Measurements from ENCODE around the gene ZNF655.
"Not testable (repeated sequence)": the region's sequence is repeated elsewhere in the genome, so short reads cannot be mapped to it uniquely, and the experiment has no call there.

The ZNF655 gene

DNA sequence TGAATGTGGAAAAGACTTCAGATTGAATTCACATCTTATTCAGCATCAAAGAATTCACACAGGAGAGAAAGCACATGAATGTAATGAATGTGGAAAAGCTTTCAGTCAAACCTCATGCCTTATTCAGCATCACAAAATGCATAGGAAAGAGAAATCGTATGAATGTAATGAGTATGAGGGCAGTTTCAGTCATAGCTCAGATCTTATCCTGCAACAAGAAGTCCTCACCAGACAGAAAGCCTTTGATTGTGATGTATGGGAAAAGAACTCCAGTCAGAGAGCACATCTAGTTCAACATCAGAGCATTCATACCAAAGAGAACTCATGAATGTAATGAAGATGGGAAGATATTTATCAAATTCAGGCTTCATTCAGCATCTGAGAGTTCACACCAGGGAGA lies 14.8 kb downstream of the ZNF655 start:
- no peak overlapping the region for H3K4me3 ChIP-seq (replicated peaks in 1 of 2; ENCODE audit: low read depth in 2 of 2, low read length in 2 of 2)
- TF ChIP-seq, protein P1, sequence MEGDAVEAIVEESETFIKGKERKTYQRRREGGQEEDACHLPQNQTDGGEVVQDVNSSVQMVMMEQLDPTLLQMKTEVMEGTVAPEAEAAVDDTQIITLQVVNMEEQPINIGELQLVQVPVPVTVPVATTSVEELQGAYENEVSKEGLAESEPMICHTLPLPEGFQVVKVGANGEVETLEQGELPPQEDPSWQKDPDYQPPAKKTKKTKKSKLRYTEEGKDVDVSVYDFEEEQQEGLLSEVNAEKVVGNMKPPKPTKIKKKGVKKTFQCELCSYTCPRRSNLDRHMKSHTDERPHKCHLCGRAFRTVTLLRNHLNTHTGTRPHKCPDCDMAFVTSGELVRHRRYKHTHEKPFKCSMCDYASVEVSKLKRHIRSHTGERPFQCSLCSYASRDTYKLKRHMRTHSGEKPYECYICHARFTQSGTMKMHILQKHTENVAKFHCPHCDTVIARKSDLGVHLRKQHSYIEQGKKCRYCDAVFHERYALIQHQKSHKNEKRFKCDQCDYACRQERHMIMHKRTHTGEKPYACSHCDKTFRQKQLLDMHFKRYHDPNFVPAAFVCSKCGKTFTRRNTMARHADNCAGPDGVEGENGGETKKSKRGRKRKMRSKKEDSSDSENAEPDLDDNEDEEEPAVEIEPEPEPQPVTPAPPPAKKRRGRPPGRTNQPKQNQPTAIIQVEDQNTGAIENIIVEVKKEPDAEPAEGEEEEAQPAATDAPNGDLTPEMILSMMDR (IDR thresholded peaks at IDR 0.05; ENCODE audit: low read depth, low read length) = no peak
- DNase-seq (ENCODE audit: low read depth in 2 of 2) = no peak

DNA sequence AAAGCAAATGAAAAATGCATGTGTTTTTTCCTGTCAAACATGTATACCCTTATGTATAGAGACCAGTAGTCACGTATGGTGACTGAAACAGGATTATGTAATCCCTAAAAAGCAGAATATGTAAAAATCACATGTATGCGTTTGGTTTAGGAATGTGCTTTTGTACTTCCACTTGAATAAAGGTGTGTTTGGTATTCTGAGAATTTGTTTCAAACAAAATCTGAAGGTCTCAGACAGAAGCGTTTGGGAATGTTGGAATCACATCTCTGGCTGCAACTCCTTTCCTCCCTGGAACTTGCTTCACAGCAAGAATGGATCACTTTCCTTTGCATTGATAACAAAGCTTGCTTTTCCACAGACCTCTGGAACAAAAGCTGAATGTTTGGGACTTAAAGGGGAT lies 17.8 kb downstream of the ZNF655 start:
- TF ChIP-seq, protein P1 (IDR thresholded peaks at IDR 0.05; ENCODE audit: low read depth, low read length) = no peak
- no peak overlapping the region for H3K4me3 ChIP-seq (replicated peaks in 1 of 2; ENCODE audit: low read depth in 2 of 2, low read length in 2 of 2)
- DNase-seq (ENCODE audit: low read depth in 2 of 2) = no peak

DNA sequence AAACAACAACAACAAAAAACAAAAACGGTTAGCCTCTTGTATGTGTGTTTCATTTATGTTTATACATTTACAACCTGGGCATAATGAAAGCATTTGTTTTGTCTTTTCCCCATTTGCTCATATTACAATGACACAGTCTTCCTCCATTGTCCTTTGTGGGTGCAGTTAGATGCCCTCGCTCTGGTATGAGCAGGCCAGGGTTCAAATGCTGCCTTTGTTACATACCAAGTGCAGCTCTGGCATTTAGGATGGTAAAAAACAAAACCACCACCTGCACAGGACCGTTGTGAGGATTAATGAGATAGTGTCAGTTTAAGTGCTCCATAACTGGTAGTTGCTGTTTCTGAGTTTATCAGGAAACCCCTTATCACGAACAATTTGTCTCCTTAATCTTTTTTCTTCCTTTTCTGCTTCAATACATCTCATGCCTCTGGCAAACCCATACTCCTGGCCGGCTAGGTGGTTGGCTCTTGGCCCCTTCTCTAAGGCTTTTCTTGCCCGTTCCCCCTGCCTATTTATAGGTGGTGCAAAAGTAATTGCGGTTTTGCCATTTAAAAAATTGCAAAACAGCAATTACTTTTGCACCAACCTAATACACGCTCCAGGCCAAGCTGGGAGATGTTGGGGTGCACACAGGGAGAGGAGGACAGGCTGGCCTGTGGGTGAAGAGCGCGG lies 21.0 kb downstream of the ZNF655 start:
- no peak for DNase-seq (ENCODE audit: low read depth in 2 of 2)
- TF ChIP-seq, protein P1 (IDR thresholded peaks at IDR 0.05; ENCODE audit: low read depth, low read length) = no peak
- H3K4me3 ChIP-seq (replicated peaks in 1 of 2; ENCODE audit: low read depth in 2 of 2, low read length in 2 of 2) = peak overlapping the region; percentile 53 to 58

DNA sequence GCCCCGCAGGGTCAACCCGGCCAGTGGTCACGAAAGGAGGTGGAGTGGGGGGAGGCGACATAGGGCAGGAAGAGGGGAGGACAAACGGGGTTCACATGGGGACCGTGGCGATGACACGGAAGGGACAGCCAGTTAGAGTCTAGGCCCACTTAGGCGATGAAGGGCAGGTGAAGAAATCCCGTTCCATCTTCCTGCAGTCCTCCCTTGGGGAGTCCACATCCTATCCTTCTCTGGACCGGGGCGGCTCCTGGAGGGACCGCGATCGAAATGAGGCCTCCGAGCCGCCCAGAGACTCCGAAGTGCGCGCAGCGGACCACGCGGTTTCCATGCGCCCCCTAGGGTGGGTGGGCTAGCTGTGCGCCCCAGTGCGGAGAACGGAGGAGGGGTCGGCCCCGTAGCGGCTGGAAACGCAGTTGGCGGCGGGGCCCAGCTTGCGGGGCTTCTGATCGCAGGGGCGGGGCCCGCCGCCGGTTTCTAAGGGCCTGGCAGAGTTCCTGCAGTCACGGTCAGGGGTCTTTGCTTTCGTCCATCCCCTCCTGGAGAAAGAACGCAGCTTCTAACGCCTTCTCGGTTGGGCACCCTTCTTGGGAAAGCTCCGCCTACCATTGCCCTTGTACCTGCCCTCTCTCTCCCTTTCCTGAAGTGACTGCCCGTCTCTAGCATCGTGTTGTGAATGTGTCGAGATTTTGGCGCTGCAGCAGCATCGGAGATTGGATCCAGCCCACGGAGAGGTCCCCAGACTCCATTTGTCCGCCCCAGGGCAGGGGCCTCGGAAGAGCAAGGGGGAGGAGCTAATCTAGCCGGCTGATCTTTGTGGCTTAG lies 21.7 kb downstream of the ZNF655 start:
- TF ChIP-seq, protein P1 (IDR thresholded peaks at IDR 0.05; ENCODE audit: low read depth, low read length) = peak; percentile 23
- peak; percentile 26 to 35 for DNase-seq (ENCODE audit: low read depth in 2 of 2)
- H3K4me3 ChIP-seq (replicated peaks in 1 of 2; ENCODE audit: low read depth in 2 of 2, low read length in 2 of 2) = peak overlapping the region; percentile 53 to 58

DNA sequence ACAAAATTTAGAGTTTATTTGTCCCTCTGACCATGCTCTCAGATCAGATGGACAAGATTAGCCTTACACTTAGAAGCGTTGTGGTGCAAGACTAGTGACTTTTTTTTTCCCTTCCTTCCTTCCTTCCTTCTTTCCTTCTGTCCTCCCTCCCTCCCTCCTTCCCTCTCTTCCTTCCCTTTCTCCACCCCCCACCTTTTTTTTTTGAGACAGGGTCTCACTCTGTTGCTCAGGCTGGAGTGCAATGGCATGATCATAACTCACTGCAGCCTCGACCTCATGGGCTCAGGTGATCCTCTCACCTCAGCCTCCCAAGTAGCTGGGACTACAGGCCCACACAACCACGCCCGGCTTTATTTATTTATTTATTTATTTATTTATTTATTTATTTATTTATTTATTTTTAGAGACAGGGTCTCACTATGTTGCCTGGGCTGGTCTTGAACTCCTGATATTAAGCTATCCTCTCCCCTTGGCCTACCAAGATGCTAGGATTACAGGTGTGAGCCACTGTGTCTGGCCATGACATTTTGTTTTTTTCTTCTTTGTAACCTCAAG lies 22.4 kb downstream of the ZNF655 start:
- not testable (repeated sequence) for DNase-seq (ENCODE audit: low read depth in 2 of 2)
- H3K4me3 ChIP-seq (replicated peaks in 1 of 2; ENCODE audit: low read depth in 2 of 2, low read length in 2 of 2) = peak overlapping the region; percentile 53 to 58

DNA sequence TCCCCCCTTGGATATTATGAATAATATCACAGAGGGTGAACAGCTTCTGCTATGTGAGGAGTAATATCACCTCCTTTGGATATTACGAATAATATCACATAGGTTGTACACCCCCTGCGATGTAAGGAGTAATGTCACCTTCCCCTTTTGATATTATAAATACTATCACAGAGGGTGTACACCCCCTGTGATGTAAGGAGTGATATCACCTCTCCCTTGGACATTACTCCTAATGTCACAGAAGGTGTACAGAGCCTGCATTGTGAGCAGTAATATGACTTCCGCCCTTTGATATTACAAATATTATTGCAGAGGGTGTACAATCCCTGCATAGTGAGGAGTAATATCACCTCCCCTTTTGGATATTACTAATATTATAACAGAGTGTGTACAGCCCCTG lies 30.4 kb downstream of the ZNF655 start:
- TF ChIP-seq, protein P1 (IDR thresholded peaks at IDR 0.05; ENCODE audit: low read depth, low read length) = no peak
- no peak for DNase-seq (ENCODE audit: low read depth in 2 of 2)

More for the DNA sequence above, 30.4 kb downstream of the ZNF655 start:
- no peak overlapping the region for H3K4me3 ChIP-seq (replicated peaks in 1 of 2; ENCODE audit: low read depth in 2 of 2, low read length in 2 of 2)

Measured in cardiac fibroblast (primary cell).